ENCODE results near the gene SGCA. TPM values are rescaled to one million over a fixed set of nuclear protein-coding genes. Genes with fewer than 3 reads are reported as not detected.

SGCA gene
- total and polyA plus RNA-seq, 2 experiments from 2014 or later: 0.19 TPM; not detected in 1

GRCh38 chr17:50120475-50121253 lies 45.1 kb upstream of the SGCA start:
- Mint-ChIP-seq H3K4me3 (no peak overlapping the region), H3K27me3 (ENCODE audit: insufficient read depth, low read depth, poor library complexity) (peaks cover 47% of the 10 kb centered on the region), H3K4me1 (peaks cover 43% of the 10 kb centered on the region), H3K9me3 (no peaks in the 10 kb centered on the region), H3K27ac (no peak overlapping the region), H3K36me3 (ENCODE audit: low read depth) (peaks cover 4% of the 10 kb centered on the region; the same call in 2 of the 3 replicates)
- no peak overlapping the region for H3K4me3 ChIP-seq
- H3K4me1 ChIP-seq (ENCODE audit: insufficient read depth): peaks cover 18% of the 10 kb centered on the region; the same call in 1 of the 2 replicates
- peaks cover 44% of the 10 kb centered on the region for H3K27me3 ChIP-seq (ENCODE audit: insufficient read depth)
- no peak overlapping the region for H3K4me2 ChIP-seq
- no peaks in the 10 kb centered on the region for H3K9me2 ChIP-seq (ENCODE audit: insufficient read depth)
- ATAC-seq (no peak), DNase-seq (ENCODE audit: low spot score) (no peak)
- H3F3A ChIP-seq (replicated peaks; ENCODE audit: low read depth): peaks cover 6% of the 10 kb centered on the region; the same call in 1 of the 2 replicates
- no peak overlapping the region for H2AFZ ChIP-seq
- no peaks in the 10 kb centered on the region for H3K36me3 ChIP-seq (ENCODE audit: insufficient read depth)
- H3K79me2 ChIP-seq (replicated peaks; ENCODE audit: insufficient read depth): no peaks in the 10 kb centered on the region
- H4K20me1 ChIP-seq (replicated peaks; ENCODE audit: insufficient read depth): no peaks in the 10 kb centered on the region
- no peak for TF ChIP-seq EZH2phosphoT487 (IDR thresholded peaks at IDR 0.05; ENCODE audit: unreplicated experiment)
- no peak for TF ChIP-seq ZNF114 (CRISPR knock-in tag; IDR thresholded peaks at IDR 0.05)
- no peak for TF ChIP-seq JUNB (IDR thresholded peaks at IDR 0.05; ENCODE audit: unreplicated experiment)
- no peak for TF ChIP-seq NANOG (IDR thresholded peaks at IDR 0.05; ENCODE audit: borderline replicate concordance)
- no peak for TF ChIP-seq CTCF (conservative IDR thresholded peaks at IDR 0.05; ENCODE audit: low read depth in 2 of 2)
- TF ChIP-seq ETS1 (IDR thresholded peaks at IDR 0.05): no peak
- TF ChIP-seq CREB1 (CRISPR knock-in tag; IDR thresholded peaks at IDR 0.05; ENCODE audit: low read depth): no peak
- TF ChIP-seq ZNF331 (CRISPR knock-in tag; IDR thresholded peaks at IDR 0.05; ENCODE audit: low read depth): no peak
- no peak for TF ChIP-seq POLR2AphosphoS5 (IDR thresholded peaks at IDR 0.05; ENCODE audit: low read depth)
- TF ChIP-seq STAT1 (IDR thresholded peaks at IDR 0.05; ENCODE audit: unreplicated experiment): no peak
- TF ChIP-seq EZH2 (IDR thresholded peaks at IDR 0.05; ENCODE audit: low read depth, unreplicated experiment): no peak
- no peak for TF ChIP-seq REST (IDR thresholded peaks at IDR 0.05; ENCODE audit: unreplicated experiment)
- no peak for TF ChIP-seq ZNF462 (CRISPR knock-in tag; IDR thresholded peaks at IDR 0.05)
- H3K27ac ChIP-seq (ENCODE audit: low read depth): no peak overlapping the region

All from GM23338 (cell line).